ENCODE data around the gene TMEM205. TPM values are rescaled to one million over a fixed set of nuclear protein-coding genes. Genes with fewer than 3 reads are reported as not detected.

TMEM205 gene
- total and polyA plus RNA-seq, 2 of the 8 experiments (the other 6 are each of a cell fraction or from before 2014, with no cell fraction given): 73.5 to 423 TPM

DNA sequence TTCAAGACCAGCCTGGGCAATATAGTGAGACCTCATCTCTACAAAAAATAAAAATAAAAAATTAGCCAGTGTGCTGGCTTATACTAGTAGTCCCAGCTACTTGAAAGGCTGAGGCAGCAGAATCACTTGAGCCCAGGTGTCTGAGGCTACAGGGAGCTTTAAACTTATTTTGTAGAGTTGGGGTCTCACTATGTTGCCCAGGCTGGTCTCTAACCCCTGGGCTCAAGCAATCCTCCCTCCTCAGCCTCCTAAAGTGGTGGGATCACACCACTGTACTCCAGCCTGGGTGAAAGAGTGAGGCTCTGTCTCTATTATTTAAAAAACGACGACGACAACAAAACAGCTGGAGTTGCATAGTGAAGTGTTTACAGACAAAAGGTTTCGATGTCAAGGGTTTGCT lies 14.6 kb downstream of the TMEM205 start:
- H3K4me1 ChIP-seq (replicated peaks in 1 of 4; ENCODE audit: control insufficient read depth in 3 of 4, insufficient read depth in 4 of 4, low read length in 3 of 4): no peaks in the 10 kb centered on the region
- no peaks in the 10 kb centered on the region for H3K23me2 ChIP-seq (ENCODE audit: low read depth, low read length)
- H2AFZ ChIP-seq (ENCODE audit: low read length): no peak overlapping the region
- H3K27ac ChIP-seq (ENCODE audit: low read depth, low read length): no peak overlapping the region
- H3K9me3 ChIP-seq (ENCODE audit: insufficient read depth in 2 of 2, low read depth in 1 of 2, low read length in 1 of 2): no peaks in the 10 kb centered on the region
- H3K14ac ChIP-seq (ENCODE audit: insufficient read length): no peak overlapping the region
- FAIRE-seq (no peak), DNase-seq (ENCODE audit: low read depth in 1 of 2, low spot score in 2 of 2) (no peak)
- no peak overlapping the region for H4K91ac ChIP-seq (replicated peaks; ENCODE audit: insufficient read length, low read length)
- H3K36me3 ChIP-seq (ENCODE audit: control insufficient read depth in 2 of 4, insufficient read depth in 4 of 4, low read length in 3 of 4): peaks cover 0 to 9% (median 2%) of the 10 kb centered on the region in 4 experiments; a peak in 3 of 8 replicates
- no peak overlapping the region for H3K4me2 ChIP-seq (ENCODE audit: insufficient read depth in 1 of 2, low read depth in 2 of 2, low read length in 2 of 2)
- no peak overlapping the region for H2BK20ac ChIP-seq (ENCODE audit: low read length)
- H4K8ac ChIP-seq (ENCODE audit: extremely low read depth, insufficient read depth, low read length): no peak overlapping the region
- TF ChIP-seq POU5F1 (IDR thresholded peaks at IDR 0.05; ENCODE audit: low read depth, low read length): no peak
- no peak overlapping the region for H2BK120ac ChIP-seq (replicated peaks; ENCODE audit: low read depth, low read length)
- no peak overlapping the region for H2BK15ac ChIP-seq (ENCODE audit: low read length)
- no peak overlapping the region for H3K4ac ChIP-seq (replicated peaks; ENCODE audit: insufficient read length, low read depth, low read length)
- H3K27me3 ChIP-seq (replicated peaks in 1 of 4; ENCODE audit: control insufficient read depth in 3 of 4, extremely low read depth in 1 of 4, insufficient read depth in 3 of 4, low read length in 3 of 4): no peaks in the 10 kb centered on the region
- 71% methylated on average over 4 of the region's 4 CpGs; no CpG with 5 or more reads in 1 of the 2 experiments for WGBS, 2 experiments (ENCODE audit: extremely low coverage in 1 of 2, insufficient coverage in 1 of 2, insufficient read length in 1 of 2, insufficient replicate concordance in 2 of 2, low coverage in 1 of 2, low lambda C conversion rate in 2 of 2, missing lambda C conversion rate in 1 of 2)
- H3K56ac ChIP-seq (replicated peaks; ENCODE audit: insufficient read length, low read depth, low read length): no peak overlapping the region
- H3K79me1 ChIP-seq (ENCODE audit: low read depth, low read length): no peaks in the 10 kb centered on the region
- H3K79me2 ChIP-seq (ENCODE audit: control insufficient read depth in 1 of 2, insufficient read depth in 2 of 2, low read length in 2 of 2): no peaks in the 10 kb centered on the region
- ChIA-PET CTCF (ENCODE audit: partially characterized antibody) (interaction anchor here (0.7 to 1.5 kb wide), 2 partner anchors 9 to 39 kb away, joined by 5 read pairs; no protein-coding TSS in a partner anchor), POLR2A (ENCODE audit: partially characterized antibody) (interaction anchor here (1.2 kb wide), 1 partner anchor 52 kb away, joined by 3 read pairs; no protein-coding TSS in a partner anchor)
- H4K20me1 ChIP-seq (replicated peaks in 1 of 2; ENCODE audit: control insufficient read depth in 1 of 2, insufficient read depth in 2 of 2, low read length in 2 of 2): peaks cover 0 to 2% of the 10 kb centered on the region in 2 experiments
- no peak overlapping the region for H2BK5ac ChIP-seq (ENCODE audit: low read depth, low read length)
- H3K9ac ChIP-seq (replicated peaks in 1 of 4; ENCODE audit: extremely low read depth in 1 of 4, low read depth in 3 of 4, low read length in 3 of 4): no peak overlapping the region
- no peak overlapping the region for H3K4me3 ChIP-seq (ENCODE audit: extremely low read depth in 1 of 4, insufficient read depth in 2 of 4, low read depth in 3 of 4, low read length in 4 of 4)
- no peak overlapping the region for H4K5ac ChIP-seq (ENCODE audit: insufficient read length, low read depth, low read length)
- no peak overlapping the region for H3K23ac ChIP-seq (ENCODE audit: insufficient read length)
- H2BK12ac ChIP-seq (ENCODE audit: low read depth, low read length): no peak overlapping the region
- no peak overlapping the region for H3K18ac ChIP-seq (ENCODE audit: extremely low read depth, low read length)
- no peak overlapping the region for H2AK5ac ChIP-seq (ENCODE audit: low read depth, low read length)
